GM12878 (cell line): Measurements from ENCODE around the gene ATP10A. TPM values are rescaled to one million over a fixed set of nuclear protein-coding genes. Genes with fewer than 3 reads are reported as not detected.

ENCODE experiments used
- ATAC-seq: fragments of 200-7000 bp; cut with Tn5 transposase; 3 replicates; pipeline ENCODE4 v1.9.1; 2020; ENCODE audit warnings: mild to moderate bottlenecking, moderate library complexity
- BruUV-seq: library from RNA; stranded (reverse); fragments of 400-500 nt; replicated peaks from 2 replicates; lab custom pipeline; 2021; lab: Mats Ljungman, UMichigan
- CTCF ChIA-PET: fragments of 300-600 bp; sonication (Branson Sonifier 250); formaldehyde crosslinking; extraction: SDS; loops from one replicate; lab custom pipeline; 2021; ENCODE audit warnings: inconsistent platforms; lab: Yijun Ruan, JAX
- POLR2A ChIA-PET: fragments of 350-600 bp; formaldehyde crosslinking; extraction: SDS; loops from one replicate; lab custom pipeline; 2021; ENCODE audit warnings: inconsistent platforms; lab: Charles Lee
- RAD21 ChIA-PET: fragments of 300-600 bp; sonication (Branson Sonifier 250); formaldehyde crosslinking; loops from one replicate; lab custom pipeline; 2023; ENCODE audit warnings: antibody characterized with exemption; ENCODE audit not compliant: unreplicated experiment; lab: Charles Lee
- SMC1A ChIA-PET: fragments of 300-600 bp; sonication (Branson Sonifier 250); formaldehyde crosslinking; loops from one replicate; lab custom pipeline; 2023; ENCODE audit not compliant: unreplicated experiment, uncharacterized antibody; lab: Charles Lee
- DNase-seq: peaks from one replicate; pipeline ENCODE4 v3.0.0-alpha.2; 2011; ENCODE audit warnings: low read depth, low spot score
- FAIRE-seq: peaks from 3 replicates; lab custom pipeline; 2011; peaks lifted over from hg19 to GRCh38; lab: Jason Lieb, UNC
- H2AFZ ChIP-seq: 2 replicates; pipeline ENCODE4 v1.6.0; 2011; ENCODE audit warnings: low read depth, low read length, control low read depth; ENCODE audit not compliant: control insufficient read depth
- H3K27ac ChIP-seq: 2 replicates; pipeline ENCODE4 v1.5.1; 2011; ENCODE audit warnings: control low read depth; ENCODE audit not compliant: control insufficient read depth, insufficient read depth
- H3K27me3 ChIP-seq, 2 experiments: replicated peaks in 1 of 2; 2 replicates each; pipeline versions ENCODE4 v1.6.0 to v1.6.1; 2011; ENCODE audit warnings: low read length in 1 of 2; ENCODE audit not compliant: control insufficient read depth in 2 of 2, insufficient read depth in 2 of 2
- H3K36me3 ChIP-seq, 2 experiments: 2 replicates each; pipeline ENCODE4 v1.5.1; 2011; ENCODE audit warnings: low read length in 1 of 2; ENCODE audit not compliant: control insufficient read depth in 2 of 2, insufficient read depth in 2 of 2
- H3K4me1 ChIP-seq: 2 replicates; pipeline ENCODE4 v1.6.1; 2011; ENCODE audit warnings: mild to moderate bottlenecking, low read length, moderate library complexity, mixed read lengths; ENCODE audit not compliant: control insufficient read depth, insufficient read depth
- H3K4me2 ChIP-seq: 2 replicates; pipeline ENCODE4 v1.6.0; 2011; ENCODE audit warnings: control low read depth; ENCODE audit not compliant: control insufficient read depth, insufficient read depth
- H3K4me3 ChIP-seq: fragments of 200-600 bp; sonication (generic); 2 replicates; pipeline ENCODE4 v1.5.1; 2016
- H3K79me2 ChIP-seq: 2 replicates; pipeline ENCODE4 v1.6.0; 2011; ENCODE audit warnings: low read length; ENCODE audit not compliant: control insufficient read depth, insufficient read depth
- H3K9ac ChIP-seq: 2 replicates; pipeline ENCODE4 v1.8.0; 2011; ENCODE audit warnings: low read length, control low read depth, mixed read lengths; ENCODE audit not compliant: control insufficient read depth, insufficient read depth
- H3K9me3 ChIP-seq: replicated peaks from 3 replicates; pipeline ENCODE4 v1.5.1; 2011; ENCODE audit warnings: mild to moderate bottlenecking, low read length; ENCODE audit not compliant: control insufficient read depth, insufficient read depth
- H4K20me1 ChIP-seq: 2 replicates; pipeline ENCODE4 v1.6.0; 2011; ENCODE audit not compliant: control insufficient read depth, insufficient read depth
- BCL3 ChIP-seq: IDR thresholded peaks from 2 replicates; pipeline ENCODE4 v1.6.1; 2011; ENCODE audit warnings: borderline replicate concordance, low read depth, mild to moderate bottlenecking, moderate library complexity, low read length; ENCODE audit not compliant: insufficient read depth, poor library complexity, severe bottlenecking
- EED ChIP-seq: sonication (generic); IDR thresholded peaks from 2 replicates; pipeline ENCODE4 v1.6.1; 2016; ENCODE audit warnings: antibody characterized with exemption, low read depth
- IRF4 ChIP-seq: IDR thresholded peaks from 2 replicates; pipeline ENCODE4 v1.6.1; 2011; ENCODE audit warnings: low read depth, low read length
- PKNOX1 ChIP-seq: fragments of 450-650 bp; IDR thresholded peaks from 2 replicates; pipeline ENCODE4 v1.6.1; 2016; ENCODE audit warnings: mild to moderate bottlenecking
- WGBS: methylation state at CpG from one replicate; pipeline ENCODE4 v1.1.6; 2016; ENCODE audit warnings: low lambda C conversion rate; ENCODE audit not compliant: insufficient replicate concordance, insufficient coverage; ENCODE audit errors: missing lambda C conversion rate; 5-methylcytosine and 5-hydroxymethylcytosine counted together
- in situ Hi-C: fragments of 300-500 bp; cut with MboI; formaldehyde crosslinking; loops from 9 replicates; pipeline ENCODE4 v1.14.3; 2018; ENCODE audit warnings: mixed read lengths
- intact Hi-C: fragments of 100-400 bp; cut with micrococcal nuclease; formaldehyde crosslinking; loops from one replicate; pipeline ENCODE4 v1.14.2; 2022; ENCODE audit not compliant: unreplicated experiment
- polyA plus RNA-seq, 11 experiments: library from polyadenylated mRNA; depleted of rRNA in 4 of 11; unstranded in 6 of 11; stranded (reverse) in 5 of 11; fragments of >200 nt; fragmentation: Nextera tagmentation in 4 of 11; fragmentation: Illumina TruSeq in 1 of 11; extraction: Ambion mirVana in 4 of 11; extraction: Trizol in 1 of 11; gene quantifications; 1 replicate in 1 of 11; 2 replicates in 10 of 11; pipeline versions ENCODE4 v1.2.1 to v1.2.3, GENCODE V29; 2011 to 2016; ENCODE audit warnings: inconsistent platforms in 2 of 11, missing spikeins in 2 of 11, low read depth in 1 of 11
- total RNA-seq, 4 experiments: library from RNA; depleted of rRNA in 3 of 4; stranded (reverse); fragments of >200 nt in 3 of 4; fragmentation: Illumina TruSeq in 1 of 4; extraction: Trizol in 1 of 4; gene quantifications; 2 replicates each; pipeline versions ENCODE4 v1.2.1 to v1.2.3, GENCODE V29; 2013 to 2021

Gene ATP10A
- total and polyA plus RNA-seq, 10 of the 15 experiments (the other 5 are each of a cell fraction or from before 2014, with no cell fraction given) = 0.04 to 1.5 (median 0.31) TPM; not detected in 2

GRCh38 chr15:25777037-25777436 lies 86.1 kb downstream of the ATP10A start:
- POLR2A ChIA-PET = no interaction called here
- 55% methylated on average over 10 of the region's 11 CpGs for WGBS
- H3K9me3 ChIP-seq = no peaks in the 10 kb centered on the region; the same call in 2 of the 3 replicates
- H3K27ac ChIP-seq = no peak overlapping the region
- FAIRE-seq = no peak
- H3K4me2 ChIP-seq = no peak overlapping the region
- no peaks in the 10 kb centered on the region for H4K20me1 ChIP-seq
- no TSS peak for BruUV-seq
- H3K79me2 ChIP-seq = no peaks in the 10 kb centered on the region
- H3K36me3 ChIP-seq = no peaks in the 10 kb centered on the region
- RAD21 ChIA-PET = no interaction called here
- H3K4me1 ChIP-seq = no peaks in the 10 kb centered on the region
- no peak for ATAC-seq
- CTCF ChIA-PET = interaction anchor here (1.1 kb wide), 1 partner anchor 70 kb away, joined by 3 read pairs; no protein-coding TSS in a partner anchor
- DNase-seq = no peak
- TF ChIP-seq PKNOX1 = no peak
- no peak for TF ChIP-seq BCL3
- no peak for TF ChIP-seq EED
- TF ChIP-seq IRF4 = no peak
- H3K9ac ChIP-seq = no peak overlapping the region
- intact Hi-C loops = no loop called here
- SMC1A ChIA-PET = no interaction called here
- in situ Hi-C loops = no loop called here
- no peak overlapping the region for H2AFZ ChIP-seq
- no peaks in the 10 kb centered on the region for H3K27me3 ChIP-seq
- H3K4me3 ChIP-seq = no peak overlapping the region
